GM23338 (cell line): ENCODE results near the gene ILDR2.

Experiments
- CTCF ChIP-seq, 2 experiments: fragments of 200-600 bp in 1 of 2; sonication (generic) in 1 of 2; conservative IDR thresholded peaks; 2 replicates each; pipeline versions ENCODE4 v1.5.1 to v1.6.1; 2016 to 2017; ENCODE audit warnings: antibody characterized with exemption in 2 of 2, low read depth in 2 of 2, mild to moderate bottlenecking in 2 of 2, moderate library complexity in 1 of 2
- EZH2 ChIP-seq: fragments of 200-600 bp; sonication (generic); IDR thresholded peaks from one replicate; pipeline ENCODE4 v1.8.0; 2017; ENCODE audit warnings: antibody characterized with exemption, mild to moderate bottlenecking, low read depth; ENCODE audit not compliant: unreplicated experiment
- ZNF331 ChIP-seq: fragments of 250-450 bp; sonication (Bioruptor Pico); IDR thresholded peaks from 2 replicates; pipeline ENCODE4 v1.5.0; 2020; ENCODE audit warnings: low read depth, mild to moderate bottlenecking, moderate library complexity

GRCh38 chr1:166956057-166956850 is 19.1 kb downstream of the ILDR2 start:
- no peak for TF ChIP-seq CTCF (conservative IDR thresholded peaks at IDR 0.05; ENCODE audit: low read depth in 2 of 2)
- TF ChIP-seq EZH2: no peak
- no peak for TF ChIP-seq ZNF331 (CRISPR knock-in tag)
